DOHH2 (cell line): ENCODE data around the gene UBE2G1.

Experiments
- H3F3A ChIP-seq: fragments of 200-600 bp; sonication (generic), shearing (Covaris generic); 2 replicates; pipeline ENCODE4 v1.6.0; 2016; ENCODE audit warnings: antibody characterized with exemption, mild to moderate bottlenecking; ENCODE audit not compliant: control insufficient read depth, insufficient read depth
- H3K27ac ChIP-seq: fragments of 200-600 bp; sonication (generic); 2 replicates; pipeline ENCODE4 v1.5.1; 2014; ENCODE audit warnings: low read depth, mild to moderate bottlenecking, low read length, moderate library complexity
- H3K27me3 ChIP-seq: fragments of 200-600 bp; sonication (generic); 2 replicates; pipeline ENCODE4 v1.6.1; 2014; ENCODE audit warnings: mild to moderate bottlenecking, low read length, mixed read lengths; ENCODE audit not compliant: control insufficient read depth
- H3K36me3 ChIP-seq: fragments of 200-600 bp; sonication (generic); 2 replicates; pipeline ENCODE4 v1.6.1; 2014; ENCODE audit warnings: mild to moderate bottlenecking, low read length, moderate library complexity, mixed read lengths; ENCODE audit not compliant: control insufficient read depth
- H3K4me1 ChIP-seq: fragments of 200-600 bp; sonication (generic); 2 replicates; pipeline ENCODE4 v1.6.1; 2014; ENCODE audit warnings: mild to moderate bottlenecking, low read length, mixed read lengths; ENCODE audit not compliant: control insufficient read depth
- H3K4me2 ChIP-seq: fragments of 200-600 bp; sonication (generic); 2 replicates; pipeline ENCODE4 v1.6.0; 2014; ENCODE audit warnings: mild to moderate bottlenecking, low read length, moderate library complexity
- H3K4me3 ChIP-seq: fragments of 200-600 bp; sonication (generic); 2 replicates; pipeline ENCODE4 v1.5.1; 2014; ENCODE audit warnings: mild to moderate bottlenecking, low read length, mixed read lengths
- H3K79me2 ChIP-seq: fragments of 200-600 bp; sonication (generic); 2 replicates; pipeline ENCODE4 v1.6.1; 2014; ENCODE audit warnings: mild to moderate bottlenecking, low read length, mixed read lengths; ENCODE audit not compliant: control insufficient read depth
- H3K9me2 ChIP-seq: fragments of 200-600 bp; sonication (generic); replicated peaks from 2 replicates; pipeline ENCODE4 v1.6.1; 2014; ENCODE audit warnings: mild to moderate bottlenecking, low read length, mixed read lengths; ENCODE audit not compliant: control insufficient read depth
- H3K9me3 ChIP-seq: fragments of 200-600 bp; sonication (generic); 2 replicates; pipeline ENCODE4 v1.6.1; 2014; ENCODE audit warnings: antibody characterized with exemption, low read length, mixed read lengths; ENCODE audit not compliant: control insufficient read depth, insufficient read depth
- H4K20me1 ChIP-seq: fragments of 200-600 bp; sonication (generic); 2 replicates; pipeline ENCODE4 v1.6.0; 2014; ENCODE audit warnings: low read depth, mild to moderate bottlenecking, antibody characterized with exemption, low read length, moderate library complexity; ENCODE audit not compliant: control insufficient read depth, insufficient read depth
- EZH2phosphoT487 ChIP-seq: fragments of 200-600 bp; sonication (generic); IDR thresholded peaks from 2 replicates; pipeline ENCODE4 v1.6.1; 2017; ENCODE audit warnings: borderline replicate concordance, mild to moderate bottlenecking, antibody characterized with exemption, low read length, moderate library complexity, mixed read lengths
- TF ChIP-seq, protein P1 (sequence below): fragments of 200-600 bp; sonication (generic); IDR thresholded peaks from one replicate; pipeline ENCODE4 v1.5.1; 2014; ENCODE audit warnings: antibody characterized with exemption, mild to moderate bottlenecking, low read depth, low read length; ENCODE audit not compliant: poor library complexity, severe bottlenecking

UBE2G1 gene

GRCh38 chr17:4324463-4324862 is 42.0 kb downstream of the UBE2G1 start:
- H3K36me3 ChIP-seq, result peaks cover 77% of the 10 kb centered on the region
- no peak overlapping the region for H3K27ac ChIP-seq
- peaks cover 54% of the 10 kb centered on the region for H3K4me1 ChIP-seq
- no peak overlapping the region for H3K4me2 ChIP-seq
- H4K20me1 ChIP-seq, result peaks cover 54% of the 10 kb centered on the region
- H3K9me2 ChIP-seq, result no peaks in the 10 kb centered on the region
- H3K27me3 ChIP-seq, result no peaks in the 10 kb centered on the region
- peaks cover 50% of the 10 kb centered on the region for H3F3A ChIP-seq
- no peak for TF ChIP-seq EZH2phosphoT487
- TF ChIP-seq, protein P1, sequence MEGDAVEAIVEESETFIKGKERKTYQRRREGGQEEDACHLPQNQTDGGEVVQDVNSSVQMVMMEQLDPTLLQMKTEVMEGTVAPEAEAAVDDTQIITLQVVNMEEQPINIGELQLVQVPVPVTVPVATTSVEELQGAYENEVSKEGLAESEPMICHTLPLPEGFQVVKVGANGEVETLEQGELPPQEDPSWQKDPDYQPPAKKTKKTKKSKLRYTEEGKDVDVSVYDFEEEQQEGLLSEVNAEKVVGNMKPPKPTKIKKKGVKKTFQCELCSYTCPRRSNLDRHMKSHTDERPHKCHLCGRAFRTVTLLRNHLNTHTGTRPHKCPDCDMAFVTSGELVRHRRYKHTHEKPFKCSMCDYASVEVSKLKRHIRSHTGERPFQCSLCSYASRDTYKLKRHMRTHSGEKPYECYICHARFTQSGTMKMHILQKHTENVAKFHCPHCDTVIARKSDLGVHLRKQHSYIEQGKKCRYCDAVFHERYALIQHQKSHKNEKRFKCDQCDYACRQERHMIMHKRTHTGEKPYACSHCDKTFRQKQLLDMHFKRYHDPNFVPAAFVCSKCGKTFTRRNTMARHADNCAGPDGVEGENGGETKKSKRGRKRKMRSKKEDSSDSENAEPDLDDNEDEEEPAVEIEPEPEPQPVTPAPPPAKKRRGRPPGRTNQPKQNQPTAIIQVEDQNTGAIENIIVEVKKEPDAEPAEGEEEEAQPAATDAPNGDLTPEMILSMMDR, result no peak
- no peak overlapping the region for H3K4me3 ChIP-seq
- no peaks in the 10 kb centered on the region for H3K9me3 ChIP-seq
- H3K79me2 ChIP-seq, result peaks cover 100% of the 10 kb centered on the region

GRCh38 chr17:4319221-4319620 is 47.3 kb downstream of the UBE2G1 start:
- TF ChIP-seq, protein P1, result no peak
- no peak for TF ChIP-seq EZH2phosphoT487
- H3K79me2 ChIP-seq, result peaks cover 100% of the 10 kb centered on the region
- peaks cover 66% of the 10 kb centered on the region for H3K36me3 ChIP-seq

GRCh38 chr17:4318596-4318995 is 47.9 kb downstream of the UBE2G1 start:
- Histone ChIP-seq H3K79me2 (peaks cover 100% of the 10 kb centered on the region), H3K27me3 (no peaks in the 10 kb centered on the region), H3K4me1 (peaks cover 46% of the 10 kb centered on the region), H3K36me3 (peaks cover 66% of the 10 kb centered on the region), H3K9me2 (no peaks in the 10 kb centered on the region), H3F3A (peaks cover 43% of the 10 kb centered on the region), H4K20me1 (peaks cover 44% of the 10 kb centered on the region), H3K4me2 (no peak overlapping the region), H3K4me3 (no peak overlapping the region), H3K27ac (no peak overlapping the region), H3K9me3 (no peaks in the 10 kb centered on the region)
- TF ChIP-seq, protein P1, result no peak
- TF ChIP-seq EZH2phosphoT487, result no peak

More at GRCh38 chr17:4319221-4319620, 47.3 kb downstream of the UBE2G1 start:
- Histone ChIP-seq H3K9me2 (no peaks in the 10 kb centered on the region), H3K9me3 (no peaks in the 10 kb centered on the region), H3K27ac (no peak overlapping the region), H3K27me3 (no peaks in the 10 kb centered on the region), H4K20me1 (peaks cover 43% of the 10 kb centered on the region), H3K4me1 (peaks cover 46% of the 10 kb centered on the region), H3K4me3 (no peak overlapping the region), H3K4me2 (no peak overlapping the region), H3F3A (peaks cover 44% of the 10 kb centered on the region)
